Measurements from ENCODE around the gene DES.

GRCh38 chr2:219419331-219420197 lies 1.4 kb downstream of the DES start:
- TF ChIP-seq ELF1 (IDR thresholded peaks at IDR 0.05; ENCODE audit: borderline replicate concordance, low read depth) (no peak), EZH2 (IDR thresholded peaks at IDR 0.05) (no peak), REST (IDR thresholded peaks at IDR 0.05; ENCODE audit: low read depth) (no peak), POLR2A (IDR thresholded peaks at IDR 0.05; ENCODE audit: borderline replicate concordance, extremely low read depth, insufficient read depth, insufficient read length) (no peak), FOSL1 (IDR thresholded peaks at IDR 0.05; ENCODE audit: low read depth) (no peak), SIN3A (IDR thresholded peaks at IDR 0.05; ENCODE audit: low read depth) (no peak), EZH2phosphoT487 (IDR thresholded peaks at IDR 0.05; ENCODE audit: borderline replicate concordance) (no peak), CTCF (IDR thresholded peaks at IDR 0.05 in 2 of 3, conservative IDR thresholded peaks at IDR 0.05 in 1 of 3; ENCODE audit: borderline replicate concordance in 1 of 3, insufficient read depth in 1 of 3, low read depth in 2 of 3, low read length in 2 of 3) (no peak), ZNF274 (IDR thresholded peaks at IDR 0.05; ENCODE audit: low read depth, low read length) (no peak), SP1 (IDR thresholded peaks at IDR 0.05; ENCODE audit: low read depth) (no peak), SRF (IDR thresholded peaks at IDR 0.05; ENCODE audit: low read depth) (no peak), POLR2AphosphoS5 (IDR thresholded peaks at IDR 0.05; ENCODE audit: low read depth, low read length) (no peak)

Data from HCT116 (cell line).